HG03558 (cell line): ENCODE results near the gene ABHD18.
"Not testable (repeated sequence)": the region's sequence is repeated elsewhere in the genome, so short reads cannot be mapped to it uniquely, and the experiment has no call there.

Source experiments
- ATAC-seq: cut with Tn5 transposase; IDR thresholded peaks from one replicate; pipeline ENCODE4 v1.9.1; 2021; ENCODE audit warnings: moderate number of reproducible peaks; ENCODE audit not compliant: unreplicated experiment; ENCODE audit errors: extremely low read depth

Gene ABHD18

DNA sequence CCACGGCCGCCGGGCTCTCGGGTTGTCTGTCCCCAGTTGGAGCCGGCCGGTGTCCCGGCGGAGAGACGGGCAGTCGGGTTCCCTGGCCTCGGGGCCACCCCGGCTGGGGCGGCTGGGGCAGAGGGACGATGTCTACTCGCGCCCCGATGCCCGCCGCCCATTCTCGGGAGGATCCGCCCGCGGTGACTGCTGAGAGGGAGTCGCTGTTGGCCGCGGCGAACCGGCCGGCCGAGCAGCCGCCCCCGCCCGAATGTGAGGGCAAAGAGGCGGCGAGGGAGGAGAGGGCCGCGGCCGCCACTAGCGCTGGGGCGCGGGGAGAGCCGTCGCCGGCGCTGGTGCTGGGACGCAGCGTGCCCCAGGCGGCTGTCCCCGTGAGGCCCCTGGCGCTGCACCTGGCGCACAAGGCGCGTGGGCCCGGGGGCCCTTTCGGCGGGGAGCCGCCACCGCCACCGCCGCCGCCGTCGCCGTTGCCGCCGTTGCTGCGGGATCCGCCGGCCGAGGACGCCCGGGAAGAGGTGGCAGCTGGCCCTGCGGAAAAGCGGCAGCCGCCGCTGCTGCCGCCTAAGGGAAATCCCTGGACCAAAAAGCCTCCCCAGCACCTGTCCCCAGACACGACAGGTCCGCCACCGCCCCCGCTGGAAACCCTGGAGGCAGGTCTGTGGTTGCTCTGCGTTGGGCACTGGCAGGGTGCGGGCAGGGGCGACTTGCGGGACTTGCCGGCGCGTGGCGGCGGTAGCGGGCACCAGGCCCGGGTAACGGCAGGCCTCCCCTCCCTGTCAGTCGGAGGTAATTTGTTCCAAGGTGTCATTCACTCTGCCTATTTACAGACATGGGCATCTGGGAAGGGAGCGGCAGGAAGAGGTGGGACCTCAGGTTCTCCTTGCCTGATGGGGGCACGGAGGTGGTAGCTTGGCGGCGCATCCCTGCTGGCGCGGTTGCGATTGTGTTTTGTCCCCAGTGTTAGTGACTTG lies 96.6 kb downstream of the ABHD18 start:
- ATAC-seq: peak; percentile 12

DNA sequence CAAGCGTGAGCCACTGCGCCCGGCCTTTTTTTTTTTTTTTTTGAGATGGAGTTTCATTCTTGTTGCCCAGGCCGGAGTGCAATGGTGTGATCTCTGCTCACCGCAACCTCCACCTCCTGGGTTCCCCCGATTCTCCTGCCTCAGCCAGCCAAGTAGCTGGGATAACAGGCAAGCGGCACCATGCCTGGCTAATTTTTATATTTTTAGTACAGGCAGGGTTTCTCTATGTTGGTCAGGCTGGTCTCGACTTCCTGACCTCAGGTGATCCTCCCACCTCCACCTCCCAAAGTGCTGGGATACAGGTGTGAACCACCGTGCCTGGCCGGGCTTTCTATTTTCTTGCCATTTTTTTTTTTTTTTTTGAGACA lies 101.2 kb downstream of the ABHD18 start:
- ATAC-seq: not testable (repeated sequence)

GRCh38 chr4:128068918-128069317 lies 103.7 kb downstream of the ABHD18 start:
- no peak for ATAC-seq

DNA sequence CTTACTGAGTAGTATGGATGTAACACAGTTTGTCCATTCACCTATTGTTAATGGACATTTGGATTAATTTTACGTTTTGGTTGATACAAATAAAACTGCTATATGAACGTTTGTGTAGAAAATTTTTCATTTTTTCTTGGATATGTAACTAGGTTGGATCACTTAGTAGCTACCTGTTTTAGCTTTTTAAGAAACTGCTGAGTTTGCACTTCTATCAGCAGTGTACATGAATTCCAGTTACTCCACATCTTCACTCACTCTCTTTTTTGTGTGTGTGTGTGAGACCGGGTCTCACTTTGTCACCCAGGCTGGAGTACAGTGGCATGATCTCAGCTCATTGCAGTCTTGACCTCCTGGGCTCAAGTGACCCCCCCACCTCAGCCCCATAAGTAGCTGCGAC lies 111.3 kb downstream of the ABHD18 start:
- no peak for ATAC-seq
